Lung (tissue), 12 donors: Measurements from ENCODE around the gene ERGIC1. TPM values are rescaled to one million over a fixed set of nuclear protein-coding genes. Genes with fewer than 3 reads are reported as not detected.

ENCODE experiments used
- ATAC-seq: fragments of 200-7000 bp; cut with Tn5 transposase; one replicate; pipeline ENCODE4 v1.9.1; 2020; ENCODE audit warnings: moderate number of reproducible peaks; ENCODE audit not compliant: insufficient read depth, low FRiP score
- DNase-seq, 3 donors: peaks; one replicate each; pipeline ENCODE4 v3.0.0-alpha.2; 2013 to 2017
- H3K27ac ChIP-seq, 2 donors: one replicate each; pipeline ENCODE4 v1.5.1; 2013; ENCODE audit warnings: mild to moderate bottlenecking in 2 of 2, moderate library complexity in 2 of 2, control low read depth in 1 of 2, inconsistent platforms in 1 of 2, low read depth in 1 of 2, low read length in 1 of 2
- H3K27me3 ChIP-seq, 3 donors: one replicate each; pipeline ENCODE4 v1.5.1; 2013; ENCODE audit warnings: low read length in 2 of 3; ENCODE audit not compliant: control insufficient read depth in 3 of 3, insufficient read depth in 3 of 3
- H3K36me3 ChIP-seq, 4 donors: one replicate each; pipeline ENCODE4 v1.5.1; 2013; ENCODE audit warnings: low read length in 4 of 4, mild to moderate bottlenecking in 1 of 4, moderate library complexity in 1 of 4; ENCODE audit not compliant: control insufficient read depth in 4 of 4, insufficient read depth in 4 of 4
- H3K4me1 ChIP-seq, 5 donors: one replicate each; pipeline ENCODE4 v1.5.1; 2013; ENCODE audit warnings: low read length in 5 of 5, mild to moderate bottlenecking in 2 of 5, moderate library complexity in 1 of 5; ENCODE audit not compliant: control insufficient read depth in 5 of 5, insufficient read depth in 5 of 5
- H3K4me3 ChIP-seq: one replicate; pipeline ENCODE4 v1.5.1; 2013; ENCODE audit warnings: mild to moderate bottlenecking, control low read depth, moderate library complexity
- H3K9ac ChIP-seq, 2 donors: one replicate each; pipeline ENCODE4 v1.5.1; 2013; ENCODE audit warnings: low read length in 2 of 2, control low read depth in 1 of 2; ENCODE audit not compliant: insufficient read depth in 1 of 2
- H3K9me3 ChIP-seq, 4 donors: one replicate each; pipeline ENCODE4 v1.5.1; 2013; ENCODE audit warnings: low read length in 3 of 4, mild to moderate bottlenecking in 1 of 4, moderate library complexity in 1 of 4; ENCODE audit not compliant: control insufficient read depth in 4 of 4, insufficient read depth in 3 of 4
- CTCF ChIP-seq: IDR thresholded peaks from 2 replicates; pipeline ENCODE4 v1.5.1; 2012; ENCODE audit warnings: mild to moderate bottlenecking; ENCODE audit errors: control extremely low read depth, extremely low read depth
- WGBS, 2 donors: extraction: QIAGEN DNeasy Blood & Tissue Kit; methylation state at CpG; one replicate each; pipeline ENCODE4 v1.1.7; 2013; 5-methylcytosine and 5-hydroxymethylcytosine counted together
- polyA plus RNA-seq, 2 donors: library from polyadenylated mRNA; stranded (reverse); fragments of 200-250 nt; gene quantifications; one replicate each; pipeline ENCODE4 v1.2.1, GENCODE V29; 2013
- total RNA-seq, 2 donors: library from RNA; depleted of rRNA in 1 of 2; stranded (reverse); fragments of >200 nt in 1 of 2; gene quantifications; one replicate each; pipeline ENCODE4 v1.2.1, GENCODE V29; 2014 to 2021
- donor health status: control.
- donor health status: control.
- donor health status: Bipolar disorder and iron deficiency.
- donor health status: healthy.
- donor health status: DM: yes; HTN: yes; CAD: no.

The ERGIC1 gene
- total and polyA plus RNA-seq, 4 donors: 62.2 to 215 (median 163) TPM

- ATAC-seq: no peak
- H3K9me3 ChIP-seq: no peaks in the 10 kb centered on the region
- H3K27me3 ChIP-seq: no peaks in the 10 kb centered on the region
- 53 to 59% methylated on average over 6 of the region's 6 CpGs for WGBS, 2 donors
- no peak for DNase-seq
- peaks cover 0 to 40% (median 5%) of the 10 kb centered on the region in 5 donors for H3K4me1 ChIP-seq
- peak overlapping the region in 1 of 2 donors; percentile 40 for H3K27ac ChIP-seq
- H3K4me3 ChIP-seq: no peak overlapping the region
- peaks cover 0 to 12% (median 3%) of the 10 kb centered on the region in 4 donors for H3K36me3 ChIP-seq
- TF ChIP-seq CTCF: no peak
- no peak overlapping the region for H3K9ac ChIP-seq
These were observed 7.2 kb downstream of the ERGIC1 start for GRCh38 chr5:172841256-172841655.

- H3K27ac ChIP-seq: peak overlapping the region in 1 of 2 donors; percentile 4
- no peak for TF ChIP-seq CTCF
- H3K36me3 ChIP-seq: peaks cover 0 to 12% (median 3%) of the 10 kb centered on the region in 4 donors
- peaks cover 3 to 29% (median 11%) of the 10 kb centered on the region in 5 donors for H3K4me1 ChIP-seq
- H3K4me3 ChIP-seq: no peak overlapping the region
- no peaks in the 10 kb centered on the region for H3K27me3 ChIP-seq
- DNase-seq (no peak), ATAC-seq (no peak)
- no peak overlapping the region for H3K9ac ChIP-seq
- WGBS, 2 donors: 90 to 94% methylated on average over 18 of the region's 18 CpGs
- H3K9me3 ChIP-seq: no peaks in the 10 kb centered on the region
These were observed 9.9 kb downstream of the ERGIC1 start for GRCh38 chr5:172843825-172844576.

GRCh38 chr5:172844577-172844838 lies 10.5 kb downstream of the ERGIC1 start:
- Histone ChIP-seq H3K36me3 (peaks cover 0 to 12% (median 1%) of the 10 kb centered on the region in 4 donors), H3K9ac (no peak overlapping the region), H3K4me1 (peaks cover 3 to 31% (median 12%) of the 10 kb centered on the region in 5 donors), H3K4me3 (no peak overlapping the region), H3K27me3 (no peaks in the 10 kb centered on the region), H3K9me3 (no peaks in the 10 kb centered on the region), H3K27ac (no peak overlapping the region)
- TF ChIP-seq CTCF: no peak
- 90 to 95% methylated on average over 2 of the region's 2 CpGs for WGBS, 2 donors
- no peak for DNase-seq
- no peak for ATAC-seq

- H3K4me1 ChIP-seq: peaks cover 3 to 36% (median 12%) of the 10 kb centered on the region in 5 donors
- 28 to 41% methylated on average over 7 of the region's 7 CpGs for WGBS, 2 donors
- no peaks in the 10 kb centered on the region for H3K27me3 ChIP-seq
- peaks cover 0 to 10% (median 0%) of the 10 kb centered on the region in 4 donors for H3K36me3 ChIP-seq
- no peak overlapping the region for H3K4me3 ChIP-seq
- DNase-seq (no peak), ATAC-seq (no peak)
- H3K9ac ChIP-seq: no peak overlapping the region
- H3K9me3 ChIP-seq: no peaks in the 10 kb centered on the region
- TF ChIP-seq CTCF: no peak
- H3K27ac ChIP-seq: no peak overlapping the region
These were observed 11.1 kb downstream of the ERGIC1 start for GRCh38 chr5:172845154-172845553.
